Measurements from ENCODE around the gene HPS4.

The HPS4 gene

GRCh38 chr22:26404851-26405421 lies 78.6 kb downstream of the HPS4 start:
- no peak for TF ChIP-seq CTCF (IDR thresholded peaks at IDR 0.05; ENCODE audit: low read depth, low read length, missing control alignments)
- no peak for DNase-seq (ENCODE audit: extremely low read depth, low read depth)
- no peak overlapping the region for H3K4me3 ChIP-seq (replicated peaks; ENCODE audit: low read depth, low read length)

- no peak for DNase-seq (ENCODE audit: extremely low read depth, low read depth)
- TF ChIP-seq CTCF (IDR thresholded peaks at IDR 0.05; ENCODE audit: low read depth, low read length, missing control alignments), result no peak
- no peak overlapping the region for H3K4me3 ChIP-seq (replicated peaks; ENCODE audit: low read depth, low read length)
Observed at GRCh38 chr22:26401726-26402125, 81.9 kb downstream of the HPS4 start.

Measured in HFF-Myc (cell line).